GM12878 (cell line): ENCODE measurements around the gene HOXD12. TPM values are rescaled to one million over a fixed set of nuclear protein-coding genes. Genes with fewer than 3 reads are reported as not detected.

Experiments
- ATAC-seq: fragments of 200-7000 bp; cut with Tn5 transposase; 3 replicates; pipeline ENCODE4 v1.9.1; 2020; ENCODE audit warnings: mild to moderate bottlenecking, moderate library complexity
- BruUV-seq: library from RNA; stranded (reverse); fragments of 400-500 nt; replicated peaks from 2 replicates; lab custom pipeline; 2021; lab: Mats Ljungman, UMichigan
- CTCF ChIA-PET: fragments of 300-600 bp; sonication (Branson Sonifier 250); formaldehyde crosslinking; extraction: SDS; loops from one replicate; lab custom pipeline; 2021; ENCODE audit warnings: inconsistent platforms; lab: Yijun Ruan, JAX
- POLR2A ChIA-PET: fragments of 350-600 bp; formaldehyde crosslinking; extraction: SDS; loops from one replicate; lab custom pipeline; 2021; ENCODE audit warnings: inconsistent platforms; lab: Charles Lee
- RAD21 ChIA-PET: fragments of 300-600 bp; sonication (Branson Sonifier 250); formaldehyde crosslinking; loops from one replicate; lab custom pipeline; 2023; ENCODE audit warnings: antibody characterized with exemption; ENCODE audit not compliant: unreplicated experiment; lab: Charles Lee
- SMC1A ChIA-PET: fragments of 300-600 bp; sonication (Branson Sonifier 250); formaldehyde crosslinking; loops from one replicate; lab custom pipeline; 2023; ENCODE audit not compliant: unreplicated experiment, uncharacterized antibody; lab: Charles Lee
- DNase-seq: peaks from one replicate; pipeline ENCODE4 v3.0.0-alpha.2; 2011; ENCODE audit warnings: low read depth, low spot score
- FAIRE-seq: peaks from 3 replicates; lab custom pipeline; 2011; peaks lifted over from hg19 to GRCh38; lab: Jason Lieb, UNC
- H2AFZ ChIP-seq: 2 replicates; pipeline ENCODE4 v1.6.0; 2011; ENCODE audit warnings: low read depth, low read length, control low read depth; ENCODE audit not compliant: control insufficient read depth
- H3K27ac ChIP-seq: 2 replicates; pipeline ENCODE4 v1.5.1; 2011; ENCODE audit warnings: control low read depth; ENCODE audit not compliant: control insufficient read depth, insufficient read depth
- H3K27me3 ChIP-seq, 2 experiments: replicated peaks in 1 of 2; 2 replicates each; pipeline versions ENCODE4 v1.6.0 to v1.6.1; 2011; ENCODE audit warnings: low read length in 1 of 2; ENCODE audit not compliant: control insufficient read depth in 2 of 2, insufficient read depth in 2 of 2
- H3K36me3 ChIP-seq, 2 experiments: 2 replicates each; pipeline ENCODE4 v1.5.1; 2011; ENCODE audit warnings: low read length in 1 of 2; ENCODE audit not compliant: control insufficient read depth in 2 of 2, insufficient read depth in 2 of 2
- H3K4me1 ChIP-seq: 2 replicates; pipeline ENCODE4 v1.6.1; 2011; ENCODE audit warnings: mild to moderate bottlenecking, low read length, moderate library complexity, mixed read lengths; ENCODE audit not compliant: control insufficient read depth, insufficient read depth
- H3K4me2 ChIP-seq: 2 replicates; pipeline ENCODE4 v1.6.0; 2011; ENCODE audit warnings: control low read depth; ENCODE audit not compliant: control insufficient read depth, insufficient read depth
- H3K4me3 ChIP-seq: fragments of 200-600 bp; sonication (generic); 2 replicates; pipeline ENCODE4 v1.5.1; 2016
- H3K79me2 ChIP-seq: 2 replicates; pipeline ENCODE4 v1.6.0; 2011; ENCODE audit warnings: low read length; ENCODE audit not compliant: control insufficient read depth, insufficient read depth
- H3K9ac ChIP-seq: 2 replicates; pipeline ENCODE4 v1.8.0; 2011; ENCODE audit warnings: low read length, control low read depth, mixed read lengths; ENCODE audit not compliant: control insufficient read depth, insufficient read depth
- H3K9me3 ChIP-seq: replicated peaks from 3 replicates; pipeline ENCODE4 v1.5.1; 2011; ENCODE audit warnings: mild to moderate bottlenecking, low read length; ENCODE audit not compliant: control insufficient read depth, insufficient read depth
- H4K20me1 ChIP-seq: 2 replicates; pipeline ENCODE4 v1.6.0; 2011; ENCODE audit not compliant: control insufficient read depth, insufficient read depth
- DPF2 ChIP-seq: fragments of 450-650 bp; IDR thresholded peaks from 2 replicates; pipeline ENCODE4 v1.6.1; 2017; ENCODE audit warnings: mild to moderate bottlenecking
- E2F8 ChIP-seq: fragments of 450-650 bp; IDR thresholded peaks from 2 replicates; pipeline ENCODE4 v1.6.1; 2018; ENCODE audit warnings: mild to moderate bottlenecking, low read depth, moderate library complexity; ENCODE audit not compliant: partially characterized antibody
- EGR1 ChIP-seq, 2 experiments: IDR thresholded peaks; 1 replicate in 1 of 2; 2 replicates in 1 of 2; pipeline ENCODE4 v1.6.1; 2011 to 2012; ENCODE audit warnings: low read depth in 2 of 2, low read length in 2 of 2, borderline replicate concordance in 1 of 2, mild to moderate bottlenecking in 1 of 2, moderate library complexity in 1 of 2
- IRF3 ChIP-seq: fragments of 450-650 bp; IDR thresholded peaks from 2 replicates; pipeline ENCODE4 v1.6.1; 2014; ENCODE audit warnings: mild to moderate bottlenecking
- IRF5 ChIP-seq: fragments of 450-650 bp; IDR thresholded peaks from 2 replicates; pipeline ENCODE4 v1.6.1; 2017; ENCODE audit warnings: borderline replicate concordance
- MTA3 ChIP-seq: IDR thresholded peaks from 2 replicates; pipeline ENCODE4 v1.6.1; 2012; ENCODE audit warnings: low read length, inconsistent platforms, borderline replicate concordance
- NFYA ChIP-seq: IDR thresholded peaks from 2 replicates; pipeline ENCODE4 v1.6.1; 2011; ENCODE audit warnings: low read depth, mild to moderate bottlenecking, low read length, improper control_type of control experiment, borderline replicate concordance
- NR2C2 ChIP-seq: IDR thresholded peaks from 2 replicates; pipeline ENCODE4 v1.6.1; 2011; ENCODE audit warnings: borderline replicate concordance, low read depth; ENCODE audit not compliant: control insufficient read depth, insufficient read length
- PKNOX1 ChIP-seq: fragments of 450-650 bp; IDR thresholded peaks from 2 replicates; pipeline ENCODE4 v1.6.1; 2016; ENCODE audit warnings: mild to moderate bottlenecking
- RBBP5 ChIP-seq: fragments of 200-600 bp; sonication (generic); conservative IDR thresholded peaks from 2 replicates; pipeline ENCODE4 v1.6.1; 2016
- SIN3A ChIP-seq: IDR thresholded peaks from 2 replicates; pipeline ENCODE4 v1.6.1; 2012; ENCODE audit warnings: low read depth, low read length, improper control_type of control experiment
- TCF12 ChIP-seq: IDR thresholded peaks from 2 replicates; pipeline ENCODE4 v1.6.1; 2011; ENCODE audit warnings: low read depth, mild to moderate bottlenecking, low read length
- ZBTB33 ChIP-seq: fragments of 450-650 bp; IDR thresholded peaks from 2 replicates; pipeline ENCODE4 v1.6.1; 2017; ENCODE audit warnings: mild to moderate bottlenecking
- WGBS: methylation state at CpG from one replicate; pipeline ENCODE4 v1.1.6; 2016; ENCODE audit warnings: low lambda C conversion rate; ENCODE audit not compliant: insufficient replicate concordance, insufficient coverage; ENCODE audit errors: missing lambda C conversion rate; 5-methylcytosine and 5-hydroxymethylcytosine counted together
- in situ Hi-C: fragments of 300-500 bp; cut with MboI; formaldehyde crosslinking; loops from 9 replicates; pipeline ENCODE4 v1.14.3; 2018; ENCODE audit warnings: mixed read lengths
- intact Hi-C: fragments of 100-400 bp; cut with micrococcal nuclease; formaldehyde crosslinking; loops from one replicate; pipeline ENCODE4 v1.14.2; 2022; ENCODE audit not compliant: unreplicated experiment
- polyA plus RNA-seq, 11 experiments: library from polyadenylated mRNA; depleted of rRNA in 4 of 11; unstranded in 6 of 11; stranded (reverse) in 5 of 11; fragments of >200 nt; fragmentation: Nextera tagmentation in 4 of 11; fragmentation: Illumina TruSeq in 1 of 11; extraction: Ambion mirVana in 4 of 11; extraction: Trizol in 1 of 11; gene quantifications; 1 replicate in 1 of 11; 2 replicates in 10 of 11; pipeline versions ENCODE4 v1.2.1 to v1.2.3, GENCODE V29; 2011 to 2016; ENCODE audit warnings: inconsistent platforms in 2 of 11, missing spikeins in 2 of 11, low read depth in 1 of 11
- total RNA-seq, 4 experiments: library from RNA; depleted of rRNA in 3 of 4; stranded (reverse); fragments of >200 nt in 3 of 4; fragmentation: Illumina TruSeq in 1 of 4; extraction: Trizol in 1 of 4; gene quantifications; 2 replicates each; pipeline versions ENCODE4 v1.2.1 to v1.2.3, GENCODE V29; 2013 to 2021

Gene HOXD12
- total and polyA plus RNA-seq, 10 of the 15 experiments (the other 5 are each of a cell fraction or from before 2014, with no cell fraction given): not detected

GRCh38 chr2:176082525-176082823, 17.1 kb upstream of the HOXD12 start (continued):
- TF ChIP-seq E2F8 (no peak), PKNOX1 (no peak), DPF2 (no peak), IRF3 (no peak)

- no peaks in the 10 kb centered on the region for H4K20me1 ChIP-seq
- POLR2A ChIA-PET: no interaction called here
- peaks cover 20% of the 10 kb centered on the region; the same call in 2 of the 3 replicates for H3K9me3 ChIP-seq
- no TSS peak for BruUV-seq
- no peak for DNase-seq
- H3K9ac ChIP-seq: no peak overlapping the region
- 57% methylated on average over 66 of the region's 66 CpGs for WGBS
- intact Hi-C loops: loop anchor here (10.0 kb wide), 1 partner anchor 198 kb away; no protein-coding TSS in a partner anchor
- SMC1A ChIA-PET: no interaction called here
- H3K27ac ChIP-seq: no peak overlapping the region
- H3K4me2 ChIP-seq: no peak overlapping the region
- ATAC-seq: no peak
- H3K4me1 ChIP-seq: no peaks in the 10 kb centered on the region
- no peak overlapping the region for H2AFZ ChIP-seq
- no peaks in the 10 kb centered on the region for H3K79me2 ChIP-seq
- RAD21 ChIA-PET: no interaction called here
- no peak for FAIRE-seq
- CTCF ChIA-PET: no interaction called here
- no peak overlapping the region for H3K4me3 ChIP-seq
- in situ Hi-C loops: no loop called here
- no peaks in the 10 kb centered on the region for H3K36me3 ChIP-seq
- H3K27me3 ChIP-seq: peaks cover 5 to 18% of the 10 kb centered on the region in 2 experiments
- no peak for TF ChIP-seq RBBP5
- no peak for TF ChIP-seq IRF5
- TF ChIP-seq MTA3: no peak
- TF ChIP-seq NFYA: no peak
- TF ChIP-seq SIN3A: no peak
- no peak for TF ChIP-seq EGR1 (IDR thresholded peaks at IDR 0.05; ENCODE audit: borderline replicate concordance in 1 of 2, low read depth in 2 of 2, low read length in 2 of 2)
- no peak for TF ChIP-seq TCF12
- TF ChIP-seq ZBTB33: no peak
- TF ChIP-seq NR2C2: no peak
Observed at GRCh38 chr2:176082824-176083751, 16.5 kb upstream of the HOXD12 start.
